HG02884 (cell line): Measurements from ENCODE around the gene ATP13A1.
"Not testable (repeated sequence)": the region's sequence is repeated elsewhere in the genome, so short reads cannot be mapped to it uniquely, and the experiment has no call there.

Experiments used
- ATAC-seq: cut with Tn5 transposase; IDR thresholded peaks from one replicate; pipeline ENCODE4 v1.9.1; 2021; ENCODE audit warnings: mild to moderate bottlenecking, moderate library complexity; ENCODE audit not compliant: unreplicated experiment

ATP13A1 gene

GRCh38 chr19:19665420-19665948, 2.0 kb upstream of the ATP13A1 start:
- not testable (repeated sequence) for ATAC-seq

GRCh38 chr19:19662871-19663255, 613 bp downstream of the ATP13A1 start:
- no peak for ATAC-seq

GRCh38 chr19:19662344-19662743, 1.1 kb downstream of the ATP13A1 start:
- no peak for ATAC-seq

GRCh38 chr19:19661675-19662251, 1.7 kb downstream of the ATP13A1 start:
- ATAC-seq: peak; percentile 45

- no peak for ATAC-seq
Observed at GRCh38 chr19:19661141-19661674, 2.3 kb downstream of the ATP13A1 start.

- ATAC-seq: no peak
Observed at GRCh38 chr19:19659646-19660245, 3.7 kb downstream of the ATP13A1 start.

GRCh38 chr19:19657397-19657783, 6.1 kb downstream of the ATP13A1 start:
- ATAC-seq: no peak

DNA sequence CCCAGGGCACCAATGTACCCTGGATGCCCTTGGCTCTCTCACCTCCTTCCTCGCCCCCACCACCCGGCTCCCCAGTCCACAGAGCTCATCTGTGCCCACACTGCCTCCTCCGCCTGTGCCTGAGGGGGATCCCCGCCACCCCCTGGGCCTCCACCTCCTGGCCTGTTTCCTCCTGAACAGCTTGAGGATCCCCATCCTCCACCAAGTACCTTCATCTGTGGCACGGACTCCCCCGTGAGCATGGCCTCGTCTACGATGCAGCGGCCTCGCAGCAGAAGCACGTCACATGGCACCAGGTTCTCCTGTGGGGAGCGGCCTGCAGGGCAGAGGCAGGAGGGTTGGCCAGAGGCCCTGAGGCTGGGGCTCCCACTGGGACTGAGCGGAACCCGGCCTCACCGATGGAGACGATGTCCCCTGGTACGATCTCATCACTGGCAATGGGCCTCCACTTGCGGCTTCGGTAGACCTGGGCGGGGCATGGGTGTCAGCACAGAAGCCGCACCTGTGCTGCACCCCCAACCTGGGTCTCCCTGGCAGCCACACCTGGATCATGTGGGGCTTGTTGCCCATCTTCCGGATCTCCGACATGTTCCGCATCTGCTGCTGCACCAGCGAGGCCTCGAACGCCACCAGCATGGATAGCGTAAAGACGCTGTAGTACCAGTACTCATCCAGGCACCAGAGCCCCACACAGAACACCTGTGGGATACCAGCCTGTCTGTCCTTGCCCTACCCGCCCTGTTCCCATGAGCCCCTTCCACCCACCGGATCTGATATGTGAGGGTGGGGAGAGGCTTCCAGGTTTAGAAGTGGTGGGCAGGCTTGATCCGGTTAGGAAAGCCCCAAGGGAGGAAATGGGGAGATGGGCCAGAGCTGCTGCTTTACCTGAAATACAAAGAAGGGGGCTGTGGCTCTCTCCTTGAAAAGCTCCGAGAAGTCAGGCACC, 6.8 kb downstream of the ATP13A1 start:
- ATAC-seq: no peak

GRCh38 chr19:19655641-19656343, 7.7 kb downstream of the ATP13A1 start:
- no peak for ATAC-seq

DNA sequence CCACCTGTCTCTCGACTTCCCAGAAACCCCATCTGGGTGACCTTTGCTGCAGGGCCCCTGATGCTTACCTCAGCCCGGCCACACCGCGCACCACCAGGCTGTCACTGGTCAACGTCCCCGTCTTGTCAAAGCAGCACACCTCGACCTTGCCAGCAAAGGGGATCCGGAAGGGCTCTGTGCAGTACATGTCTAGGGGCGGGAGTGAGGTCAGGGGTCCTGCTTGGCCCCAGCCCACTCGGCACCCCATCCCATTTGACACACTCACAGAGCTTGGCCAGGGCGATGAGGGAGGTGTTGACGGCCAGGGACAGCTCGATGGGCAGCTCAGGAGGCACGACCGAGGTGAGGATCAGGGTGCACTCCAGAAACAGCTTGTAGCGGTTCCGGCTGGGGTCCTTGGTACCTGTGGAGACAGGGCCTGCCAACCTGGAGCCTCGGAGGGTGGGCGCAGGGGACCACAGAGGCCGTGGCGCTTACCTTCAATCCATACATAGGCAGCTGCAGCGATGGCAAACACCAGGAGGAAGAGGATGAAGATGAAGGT, 8.4 kb downstream of the ATP13A1 start:
- ATAC-seq: no peak

- no peak for ATAC-seq
Observed at GRCh38 chr19:19654441-19654840, 9.0 kb downstream of the ATP13A1 start.

DNA sequence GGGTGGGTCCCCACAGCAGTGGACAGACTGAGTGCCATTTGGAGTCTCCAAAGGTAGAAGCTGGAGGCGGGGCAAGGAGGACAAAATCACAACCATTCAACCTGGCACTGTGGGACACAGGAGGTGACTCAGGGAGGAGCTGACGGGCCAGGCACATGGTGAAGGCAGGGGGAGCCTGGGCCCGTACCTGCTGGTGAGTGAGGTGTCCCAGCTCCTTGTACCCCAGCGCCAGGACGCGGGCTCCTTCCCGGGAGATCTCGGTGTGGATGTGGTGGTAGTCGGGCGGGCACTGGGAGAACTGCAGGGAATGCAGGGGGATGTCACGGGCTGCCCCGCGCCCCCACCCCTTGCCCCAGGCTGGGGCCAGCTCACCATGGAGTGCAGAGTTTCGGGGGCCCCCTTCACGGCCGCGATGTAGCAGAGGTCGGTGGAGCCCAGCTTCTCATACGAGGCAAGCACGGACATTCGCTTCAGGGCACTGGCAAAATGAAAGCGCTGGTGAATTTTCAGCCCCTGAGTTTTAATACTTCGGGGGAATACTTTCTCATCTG, 9.8 kb downstream of the ATP13A1 start:
- no peak for ATAC-seq

- ATAC-seq: no peak
Observed at GRCh38 chr19:19652482-19653295, 10.8 kb downstream of the ATP13A1 start.

DNA sequence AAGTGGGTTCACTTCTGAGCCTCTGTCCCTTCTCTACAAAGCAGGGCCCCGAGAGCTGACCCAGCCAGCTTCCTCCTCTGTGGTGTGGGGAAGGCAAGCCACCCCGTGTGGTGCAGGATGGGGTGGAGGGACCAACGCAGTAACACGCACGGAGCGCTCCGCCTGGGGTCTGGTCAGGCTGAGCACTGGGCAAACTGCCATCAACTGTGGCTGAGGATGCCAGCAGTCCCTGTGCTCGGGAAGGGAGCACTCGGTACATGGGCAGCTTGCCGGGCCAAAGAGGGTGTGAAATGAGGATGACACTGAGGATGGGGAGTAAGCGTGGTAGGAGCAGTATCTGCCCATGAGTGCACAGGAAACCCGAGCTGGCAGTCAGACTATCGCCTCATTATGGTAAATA, 12.4 kb downstream of the ATP13A1 start:
- ATAC-seq: no peak

GRCh38 chr19:19650331-19650730, 13.1 kb downstream of the ATP13A1 start:
- no peak for ATAC-seq

DNA sequence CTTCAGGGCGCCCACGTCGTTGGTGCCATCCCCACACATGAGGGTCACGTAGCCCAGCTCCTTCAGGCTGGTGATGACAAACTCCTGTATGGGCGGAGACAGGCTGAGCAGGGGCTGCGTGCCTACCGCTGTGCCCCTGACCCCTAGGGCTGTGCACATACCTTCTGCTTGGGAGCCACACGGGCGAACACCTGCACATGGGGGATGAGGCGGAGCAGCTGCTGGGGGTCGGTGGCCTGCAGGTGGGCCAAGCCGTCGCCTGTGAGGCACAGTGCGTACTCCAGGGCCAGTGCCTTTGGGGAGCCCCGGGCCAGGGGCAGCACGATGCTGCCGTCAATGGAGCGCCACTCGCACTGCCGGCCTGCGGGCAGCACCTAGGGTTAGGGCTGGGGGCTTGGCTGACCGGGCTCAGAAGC, 13.9 kb downstream of the ATP13A1 start:
- no peak for ATAC-seq

GRCh38 chr19:19649155-19649554, 14.3 kb downstream of the ATP13A1 start:
- ATAC-seq: no peak

DNA sequence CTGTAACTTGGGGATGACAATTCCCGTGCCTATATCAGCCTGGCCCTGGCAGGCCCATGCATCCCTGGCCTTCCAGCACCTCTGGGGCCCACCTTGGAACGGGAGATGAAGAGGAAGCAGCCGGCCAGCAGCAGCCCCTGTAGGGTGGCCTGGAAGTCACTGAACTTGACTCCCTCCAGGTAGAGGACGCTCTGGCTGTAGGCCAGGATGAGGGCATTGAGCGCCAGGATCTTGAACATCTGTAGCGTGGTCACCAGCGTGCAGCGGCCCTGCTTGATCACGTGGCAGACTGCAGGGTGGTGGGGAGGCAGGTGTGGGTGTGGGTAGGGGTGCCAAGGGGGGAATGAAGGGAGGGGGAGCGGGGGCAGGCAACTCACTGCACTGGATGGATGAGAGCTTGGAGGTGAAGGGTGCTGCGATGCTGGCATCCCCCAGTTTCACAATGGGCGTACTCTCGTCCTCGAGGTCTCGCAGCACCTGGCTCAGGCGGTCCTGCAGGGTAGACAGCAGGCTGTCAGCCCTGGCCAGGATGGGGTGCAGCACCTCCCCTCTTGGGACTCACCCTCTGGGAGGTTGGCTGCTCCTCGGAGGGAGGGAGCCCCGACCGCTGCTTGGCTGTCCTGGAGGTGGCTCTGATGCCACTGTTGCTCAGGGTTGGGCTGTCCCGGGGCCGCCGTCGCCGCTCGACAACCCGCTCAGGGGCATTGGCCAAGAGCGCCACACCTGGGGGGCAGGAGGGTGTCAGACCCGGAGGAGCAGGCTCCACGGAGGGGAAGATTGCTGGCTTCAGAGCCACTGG, 16.2 kb downstream of the ATP13A1 start:
- ATAC-seq: no peak
